Body of pancreas (tissue), 4 donors: ENCODE data around the gene MCM6.

Source experiments
- POLR2A ChIP-seq, 3 donors: fragments of 450-650 bp; IDR thresholded peaks; one replicate each; pipeline ENCODE4 v1.6.1; 2016; ENCODE audit warnings: antibody characterized with exemption in 3 of 3, mild to moderate bottlenecking in 2 of 3
- TF ChIP-seq, protein P1 (sequence below), 7 experiments: fragments of 450-650 bp in 4 of 7; fragments of 200-600 bp in 3 of 7; sonication (generic) in 3 of 7; IDR thresholded peaks; one replicate each; pipeline ENCODE4 v1.5.1; 2016 to 2019; ENCODE audit warnings: antibody characterized with exemption in 7 of 7

DNA sequence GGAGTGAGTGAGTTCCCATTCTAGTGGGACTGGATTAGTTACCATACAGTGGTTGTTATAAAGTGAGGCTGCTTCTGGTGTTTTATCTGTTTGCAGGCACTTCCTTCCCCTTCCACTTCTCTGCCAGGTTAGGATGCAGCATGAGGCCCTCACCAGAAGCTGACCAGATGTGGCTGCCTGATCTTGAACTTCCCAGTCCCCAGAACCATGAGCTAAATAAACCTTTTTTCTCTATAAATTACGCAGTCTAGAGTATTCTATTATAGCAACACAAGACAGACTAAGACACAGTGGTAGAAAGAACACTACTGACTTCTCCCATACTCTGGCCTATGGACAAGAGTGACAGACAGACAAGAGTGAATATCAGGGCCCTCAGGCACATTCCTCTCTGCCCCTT lies 53.4 kb downstream of the MCM6 start:
- TF ChIP-seq, protein P1, sequence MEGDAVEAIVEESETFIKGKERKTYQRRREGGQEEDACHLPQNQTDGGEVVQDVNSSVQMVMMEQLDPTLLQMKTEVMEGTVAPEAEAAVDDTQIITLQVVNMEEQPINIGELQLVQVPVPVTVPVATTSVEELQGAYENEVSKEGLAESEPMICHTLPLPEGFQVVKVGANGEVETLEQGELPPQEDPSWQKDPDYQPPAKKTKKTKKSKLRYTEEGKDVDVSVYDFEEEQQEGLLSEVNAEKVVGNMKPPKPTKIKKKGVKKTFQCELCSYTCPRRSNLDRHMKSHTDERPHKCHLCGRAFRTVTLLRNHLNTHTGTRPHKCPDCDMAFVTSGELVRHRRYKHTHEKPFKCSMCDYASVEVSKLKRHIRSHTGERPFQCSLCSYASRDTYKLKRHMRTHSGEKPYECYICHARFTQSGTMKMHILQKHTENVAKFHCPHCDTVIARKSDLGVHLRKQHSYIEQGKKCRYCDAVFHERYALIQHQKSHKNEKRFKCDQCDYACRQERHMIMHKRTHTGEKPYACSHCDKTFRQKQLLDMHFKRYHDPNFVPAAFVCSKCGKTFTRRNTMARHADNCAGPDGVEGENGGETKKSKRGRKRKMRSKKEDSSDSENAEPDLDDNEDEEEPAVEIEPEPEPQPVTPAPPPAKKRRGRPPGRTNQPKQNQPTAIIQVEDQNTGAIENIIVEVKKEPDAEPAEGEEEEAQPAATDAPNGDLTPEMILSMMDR (IDR thresholded peaks at IDR 0.05): no peak
- TF ChIP-seq POLR2A (IDR thresholded peaks at IDR 0.05): no peak
